HG03025 (cell line): ENCODE measurements around the gene KIRREL3.

Experiments used
- ATAC-seq: cut with Tn5 transposase; IDR thresholded peaks from one replicate; pipeline ENCODE4 v1.9.1; 2021; ENCODE audit warnings: mild to moderate bottlenecking, moderate library complexity; ENCODE audit not compliant: unreplicated experiment, low FRiP score

The KIRREL3 gene

GRCh38 chr11:126561327-126561893, 439.2 kb downstream of the KIRREL3 start:
- no peak for ATAC-seq

- ATAC-seq = no peak
Measured at GRCh38 chr11:126560221-126560620, 440.3 kb downstream of the KIRREL3 start.

GRCh38 chr11:126548581-126549550, 451.7 kb downstream of the KIRREL3 start:
- no peak for ATAC-seq

GRCh38 chr11:126547691-126548090, 452.9 kb downstream of the KIRREL3 start:
- no peak for ATAC-seq

GRCh38 chr11:126547161-126547560, 453.4 kb downstream of the KIRREL3 start:
- ATAC-seq = no peak

- ATAC-seq = no peak
Measured at GRCh38 chr11:126546694-126547093, 453.9 kb downstream of the KIRREL3 start.

- no peak for ATAC-seq
Measured at GRCh38 chr11:126546191-126546590, 454.4 kb downstream of the KIRREL3 start.

GRCh38 chr11:126545057-126545555, 455.5 kb downstream of the KIRREL3 start:
- no peak for ATAC-seq

- no peak for ATAC-seq
Measured at GRCh38 chr11:126544108-126545056, 456.2 kb downstream of the KIRREL3 start.

- ATAC-seq = no peak
Measured at GRCh38 chr11:126543691-126544090, 456.9 kb downstream of the KIRREL3 start.

- no peak for ATAC-seq
Measured at GRCh38 chr11:126542334-126543015, 458.1 kb downstream of the KIRREL3 start.

- ATAC-seq = no peak
Measured at GRCh38 chr11:126538071-126538470, 462.5 kb downstream of the KIRREL3 start.

- no peak for ATAC-seq
Measured at GRCh38 chr11:126537492-126537891, 463.1 kb downstream of the KIRREL3 start.

GRCh38 chr11:126534141-126534805, 466.3 kb downstream of the KIRREL3 start:
- no peak for ATAC-seq

- ATAC-seq = no peak
Measured at GRCh38 chr11:126533560-126533959, 467.0 kb downstream of the KIRREL3 start.

GRCh38 chr11:126530416-126530815, 470.2 kb downstream of the KIRREL3 start:
- ATAC-seq = no peak

- ATAC-seq = no peak
Measured at GRCh38 chr11:126529037-126529436, 471.5 kb downstream of the KIRREL3 start.

- no peak for ATAC-seq
Measured at GRCh38 chr11:126528075-126528474, 472.5 kb downstream of the KIRREL3 start.

- ATAC-seq = no peak
Measured at GRCh38 chr11:126527651-126528050, 472.9 kb downstream of the KIRREL3 start.
